Measurements from ENCODE around the gene BTBD9.

DNA sequence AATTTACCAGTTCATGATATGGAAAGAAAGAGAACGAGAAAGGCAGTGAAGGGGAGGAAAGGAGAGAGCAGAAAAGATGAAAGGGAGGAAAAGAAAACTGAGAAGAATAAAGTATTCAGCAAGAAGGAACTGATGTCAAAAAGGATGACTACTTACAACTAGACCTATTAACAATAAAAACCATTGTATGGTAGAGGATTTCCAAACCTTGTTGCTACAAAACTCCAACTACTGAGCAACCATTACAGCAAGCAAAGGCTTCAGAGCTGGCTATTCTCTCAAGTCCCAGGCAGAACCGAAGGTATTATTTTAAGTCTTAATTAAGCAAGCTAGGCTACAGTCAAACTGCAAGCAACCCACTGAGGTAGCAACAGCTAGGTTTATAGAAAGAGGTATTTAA, 142.2 kb downstream of the BTBD9 start:
- TF ChIP-seq POLR2A (IDR thresholded peaks at IDR 0.05; ENCODE audit: low read length) (no peak), GATA1 (IDR thresholded peaks at IDR 0.05; ENCODE audit: low read depth, low read length) (no peak)

All from erythroblast (primary cell).